HEK293T (cell line): Measurements from ENCODE around the gene SSX5.
"Not testable (repeated sequence)": the region's sequence is repeated elsewhere in the genome, so short reads cannot be mapped to it uniquely, and the experiment has no call there.

ENCODE experiments used
- CTBP1 ChIP-seq: fragments of 450-650 bp; IDR thresholded peaks from 2 replicates; pipeline ENCODE4 v1.6.1; 2016; ENCODE audit warnings: borderline replicate concordance
- ELF4 ChIP-seq: fragments of 450-650 bp; IDR thresholded peaks from 2 replicates; pipeline ENCODE4 v1.6.1; 2017; ENCODE audit warnings: antibody characterized with exemption
- FOXM1 ChIP-seq: fragments of 450-650 bp; IDR thresholded peaks from 2 replicates; pipeline ENCODE4 v1.6.1; 2017; ENCODE audit warnings: mild to moderate bottlenecking, borderline replicate concordance
- LEF1 ChIP-seq: fragments of 450-650 bp; IDR thresholded peaks from 2 replicates; pipeline ENCODE4 v1.6.1; 2017; ENCODE audit warnings: mild to moderate bottlenecking, borderline replicate concordance
- NFRKB ChIP-seq: fragments of 450-650 bp; IDR thresholded peaks from 2 replicates; pipeline ENCODE4 v1.6.1; 2016; ENCODE audit warnings: mild to moderate bottlenecking, moderate library complexity
- PKNOX1 ChIP-seq: fragments of 450-650 bp; IDR thresholded peaks from 2 replicates; pipeline ENCODE4 v1.6.1; 2016
- SP1 ChIP-seq: fragments of 450-650 bp; IDR thresholded peaks from 2 replicates; pipeline ENCODE4 v1.6.1; 2017
- ZNF384 ChIP-seq: fragments of 450-650 bp; IDR thresholded peaks from 2 replicates; pipeline ENCODE4 v1.6.1; 2016

GRCh38 chrX:48190024-48190423 is 6.6 kb downstream of the SSX5 start:
- not testable (repeated sequence) for TF ChIP-seq PKNOX1, SP1, FOXM1, ZNF384, ELF4, CTBP1, NFRKB, LEF1
